HL-60/S4 treated with retinoic acid at 250 ng/mL for 4 days and 3 days (cell line): ENCODE data around the gene PLD4.

Source experiments
- in situ Hi-C: fragments of 300-500 bp; cut with MboI; formaldehyde crosslinking; loops from 2 replicates; pipeline ENCODE4 v1.7.0; 2022; ENCODE audit warnings: low sequenced_read_pairs

The PLD4 gene

GRCh38 chr14:104953896-104954656 lies 29.4 kb downstream of the PLD4 start:
- in situ Hi-C loops = no loop called here

GRCh38 chr14:104954746-104955395 lies 30.2 kb downstream of the PLD4 start:
- in situ Hi-C loops = no loop called here

- in situ Hi-C loops = no loop called here
These were observed 30.7 kb downstream of the PLD4 start for GRCh38 chr14:104955396-104955770.

- in situ Hi-C loops = no loop called here
These were observed 31.7 kb downstream of the PLD4 start for GRCh38 chr14:104956290-104956890.

- in situ Hi-C loops = no loop called here
These were observed 32.8 kb downstream of the PLD4 start for GRCh38 chr14:104957146-104958113.

- in situ Hi-C loops = no loop called here
These were observed 39.9 kb downstream of the PLD4 start for GRCh38 chr14:104964546-104964945.

GRCh38 chr14:104965561-104966231 lies 41.0 kb downstream of the PLD4 start:
- in situ Hi-C loops = no loop called here

- in situ Hi-C loops = no loop called here
These were observed 41.7 kb downstream of the PLD4 start for GRCh38 chr14:104966261-104966865.

GRCh38 chr14:104966981-104967385 lies 42.3 kb downstream of the PLD4 start:
- in situ Hi-C loops = no loop called here

- in situ Hi-C loops = no loop called here
These were observed 42.9 kb downstream of the PLD4 start for GRCh38 chr14:104967386-104968152.

- in situ Hi-C loops = no loop called here
These were observed 43.5 kb downstream of the PLD4 start for GRCh38 chr14:104968153-104968527.

- in situ Hi-C loops = no loop called here
These were observed 44.1 kb downstream of the PLD4 start for GRCh38 chr14:104968541-104969401.

- in situ Hi-C loops = no loop called here
These were observed 45.1 kb downstream of the PLD4 start for GRCh38 chr14:104969741-104970230.

GRCh38 chr14:104970231-104971068 lies 45.8 kb downstream of the PLD4 start:
- in situ Hi-C loops = no loop called here

- in situ Hi-C loops = no loop called here
These were observed 47.0 kb downstream of the PLD4 start for GRCh38 chr14:104971447-104972240.

GRCh38 chr14:104972301-104973134 lies 47.8 kb downstream of the PLD4 start:
- in situ Hi-C loops = no loop called here
